ENCODE measurements around the gene GLTPD2.
"Not testable (repeated sequence)": the region's sequence is repeated elsewhere in the genome, so short reads cannot be mapped to it uniquely, and the experiment has no call there.

Gene GLTPD2

DNA sequence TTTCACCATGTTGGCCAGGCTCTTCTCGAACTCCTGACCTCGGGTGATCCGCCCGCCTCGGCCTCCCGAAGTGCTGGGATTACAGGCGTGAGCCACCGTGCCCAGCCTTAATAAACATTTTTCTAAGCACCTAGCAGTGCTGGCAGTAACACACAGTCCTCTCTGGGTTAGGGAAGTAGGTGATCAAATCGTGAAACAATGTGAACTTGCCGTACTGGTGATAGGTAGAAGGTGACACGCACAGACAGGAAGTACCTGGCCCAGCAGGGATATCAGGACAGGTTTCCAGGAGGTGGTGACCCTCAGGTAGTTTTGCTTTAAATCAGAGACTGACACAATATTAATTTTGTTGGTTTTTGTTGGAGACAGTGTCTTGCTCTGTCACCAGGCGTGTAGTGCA is 22.7 kb downstream of the GLTPD2 start:
- DNase-seq = no peak

DNA sequence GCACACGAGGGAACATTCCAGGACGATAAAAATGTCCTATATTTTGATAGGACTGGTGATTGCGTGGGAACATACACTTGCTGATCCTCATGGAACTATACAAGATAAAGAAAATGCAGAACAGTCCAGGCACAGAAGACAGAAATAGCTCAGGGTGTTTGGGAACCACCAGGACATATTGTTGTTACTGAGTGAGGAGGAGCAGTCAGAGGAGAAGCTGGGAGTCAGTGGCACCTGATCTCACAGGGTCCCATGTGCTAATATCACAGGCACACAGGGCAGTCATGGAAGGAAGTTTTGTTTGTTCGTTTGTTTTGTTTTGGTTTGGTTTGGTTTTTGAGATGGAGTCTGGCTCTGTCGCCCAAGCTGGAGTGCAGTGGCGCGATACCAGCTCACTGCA is 23.9 kb downstream of the GLTPD2 start:
- DNase-seq = no peak

DNA sequence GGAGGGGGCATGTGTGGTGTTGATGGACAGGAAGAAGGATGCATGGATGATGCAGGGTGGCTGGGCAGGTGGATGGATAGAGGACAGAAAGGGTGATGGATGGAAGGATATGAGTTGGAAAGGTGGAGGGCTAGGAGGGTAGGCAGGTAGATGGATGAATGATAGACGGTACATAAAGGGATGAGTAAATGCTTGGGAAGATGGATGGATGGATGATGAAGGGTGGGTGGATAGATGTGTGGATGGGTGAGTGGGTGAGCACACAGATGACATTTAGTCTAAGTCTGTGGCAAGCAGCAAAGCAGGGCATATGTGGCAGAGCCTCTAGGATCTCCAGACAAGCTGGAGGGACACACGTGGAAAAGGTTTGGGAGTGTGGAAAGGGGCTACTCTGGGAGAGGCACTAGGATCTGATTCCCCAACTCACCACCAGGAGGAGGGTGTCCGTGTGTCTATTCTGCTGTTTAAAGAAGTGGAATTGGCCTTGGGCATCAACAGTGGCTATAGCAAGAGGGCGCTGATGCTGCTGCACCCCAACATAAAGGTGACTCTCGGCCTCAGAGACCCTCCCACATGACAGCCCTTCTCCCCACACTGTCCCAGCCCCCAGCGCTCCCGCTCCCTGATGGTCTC is 26.4 kb downstream of the GLTPD2 start:
- no peak for DNase-seq

DNA sequence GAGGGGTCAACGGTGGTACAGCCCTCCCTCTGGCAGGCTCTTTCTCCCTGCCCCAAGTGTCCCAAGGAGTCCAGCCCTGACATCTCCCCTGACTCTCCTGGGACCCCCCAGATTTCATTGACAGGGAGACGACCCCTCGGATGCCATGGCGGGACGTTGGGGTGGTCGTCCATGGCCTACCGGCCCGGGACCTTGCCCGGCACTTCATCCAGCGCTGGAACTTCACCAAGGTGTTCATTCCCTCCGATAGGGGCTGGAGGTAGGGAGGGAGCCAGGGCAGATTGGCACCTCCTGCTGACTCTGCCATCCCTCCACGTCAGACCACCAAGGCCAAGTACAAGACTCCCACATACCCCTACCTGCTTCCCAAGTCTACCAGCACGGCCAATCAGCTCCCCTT is 28.1 kb downstream of the GLTPD2 start:
- no peak for DNase-seq

DNA sequence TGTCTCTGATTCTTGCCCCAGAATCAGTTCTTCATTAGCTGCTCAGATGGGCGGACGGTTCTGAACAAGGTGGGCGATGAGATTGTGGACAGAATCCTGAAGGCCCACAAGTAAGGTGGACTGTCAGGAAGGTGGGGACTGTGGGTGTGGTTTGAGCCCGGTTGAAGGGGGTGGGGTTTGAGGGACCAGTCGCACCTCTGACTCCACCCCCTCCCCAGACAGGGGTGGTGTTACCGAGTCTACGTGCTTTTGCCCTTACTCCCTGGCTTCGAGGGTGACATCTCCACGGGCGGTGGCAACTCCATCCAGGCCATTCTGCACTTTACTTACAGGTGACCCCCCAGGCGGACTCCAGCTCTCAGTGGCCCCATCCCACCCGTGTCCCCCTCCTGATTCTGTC is 29.5 kb downstream of the GLTPD2 start:
- no peak for DNase-seq

DNA sequence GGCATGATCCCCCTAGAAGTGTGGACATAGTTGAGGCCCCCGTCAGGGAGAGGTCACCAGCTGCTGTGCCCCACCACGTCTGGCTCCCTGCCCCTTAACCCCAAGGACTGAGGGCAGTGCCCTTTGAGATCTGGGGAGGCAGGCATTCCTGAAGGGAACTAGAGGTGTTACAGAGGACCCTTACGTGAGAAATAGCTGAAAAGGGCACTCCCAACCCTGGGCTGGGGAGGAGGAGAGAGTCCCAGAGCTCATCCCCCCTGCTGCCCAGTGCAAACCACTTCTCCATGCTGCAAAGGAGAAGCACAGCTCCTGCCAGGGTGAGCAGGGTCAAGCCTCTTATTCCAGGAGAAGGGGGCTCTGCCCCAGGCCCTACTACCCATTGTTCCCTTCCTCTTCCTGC is 34.1 kb downstream of the GLTPD2 start:
- DNase-seq = no peak

DNA sequence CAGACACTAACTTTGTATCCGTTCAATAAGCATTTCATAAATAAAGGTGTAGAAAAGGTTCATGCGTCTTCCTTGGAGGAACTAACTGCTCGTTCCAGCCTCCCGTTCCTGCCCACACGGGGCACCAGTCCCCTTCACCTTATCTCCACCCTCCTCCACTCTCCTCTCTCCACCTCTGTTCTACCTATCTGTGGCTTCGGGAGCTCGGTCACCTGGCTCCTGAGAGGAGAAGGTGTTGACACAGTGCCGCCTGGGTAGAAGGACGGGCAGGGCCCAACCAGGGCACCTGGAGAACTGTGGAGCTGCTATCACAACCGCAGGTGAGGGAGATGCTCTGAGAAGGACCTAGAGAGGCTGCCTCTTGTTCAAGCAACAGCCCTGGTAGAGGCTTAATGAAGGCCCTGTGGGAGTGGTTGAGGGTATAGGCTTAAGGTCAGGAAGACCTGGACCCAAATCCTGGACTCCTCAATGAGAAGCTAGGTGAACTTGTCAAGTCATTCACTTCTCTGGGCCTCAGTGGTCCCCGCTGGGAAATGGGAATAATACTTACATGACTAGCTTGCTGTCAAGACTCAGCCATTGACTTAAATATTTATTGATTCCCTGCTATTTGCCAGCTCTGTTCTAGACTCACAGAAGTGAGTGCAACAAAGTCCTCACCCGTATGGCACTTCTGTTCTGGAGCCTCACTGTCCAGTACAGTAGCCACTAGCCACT is 34.8 kb downstream of the GLTPD2 start:
- no peak for DNase-seq

DNA sequence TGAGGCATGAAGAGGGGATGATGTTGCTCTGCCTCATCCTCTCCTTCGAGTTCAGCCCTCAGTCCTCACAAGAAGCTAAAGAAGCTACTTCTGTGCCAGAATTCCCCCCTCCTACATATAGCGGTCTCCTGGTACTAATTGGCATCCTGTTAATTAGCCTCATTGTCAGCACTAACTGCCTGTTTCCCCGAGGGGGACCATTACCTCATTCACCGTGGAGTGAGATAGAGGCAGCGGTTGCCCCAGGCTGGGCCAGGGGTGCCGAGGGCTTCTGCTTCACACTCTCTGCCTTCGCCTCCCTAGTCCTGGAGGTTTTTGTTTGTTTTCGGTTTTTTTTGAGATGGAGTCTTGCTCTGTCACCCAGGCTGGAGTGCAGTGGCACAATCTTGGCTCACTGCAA is 38.6 kb downstream of the GLTPD2 start:
- DNase-seq = no peak

DNA sequence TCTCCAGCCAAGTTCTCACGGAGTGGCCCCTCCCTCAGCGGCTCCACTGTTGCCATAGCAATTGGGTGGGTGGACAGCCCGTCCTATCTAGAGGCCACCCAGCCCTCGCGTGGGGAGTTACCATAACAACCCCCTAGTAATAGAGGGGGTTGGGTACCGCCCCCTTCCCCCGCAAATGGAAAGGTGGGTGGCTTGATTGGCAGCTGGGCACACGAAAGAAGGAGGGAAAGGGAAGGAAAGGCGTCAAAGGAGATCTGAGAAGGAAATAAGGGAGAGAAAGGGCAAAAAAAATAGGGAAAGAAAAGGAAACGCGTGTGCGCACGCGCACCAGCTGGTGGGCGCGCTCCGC is 44.0 kb downstream of the GLTPD2 start:
- DNase-seq = not testable (repeated sequence)

DNA sequence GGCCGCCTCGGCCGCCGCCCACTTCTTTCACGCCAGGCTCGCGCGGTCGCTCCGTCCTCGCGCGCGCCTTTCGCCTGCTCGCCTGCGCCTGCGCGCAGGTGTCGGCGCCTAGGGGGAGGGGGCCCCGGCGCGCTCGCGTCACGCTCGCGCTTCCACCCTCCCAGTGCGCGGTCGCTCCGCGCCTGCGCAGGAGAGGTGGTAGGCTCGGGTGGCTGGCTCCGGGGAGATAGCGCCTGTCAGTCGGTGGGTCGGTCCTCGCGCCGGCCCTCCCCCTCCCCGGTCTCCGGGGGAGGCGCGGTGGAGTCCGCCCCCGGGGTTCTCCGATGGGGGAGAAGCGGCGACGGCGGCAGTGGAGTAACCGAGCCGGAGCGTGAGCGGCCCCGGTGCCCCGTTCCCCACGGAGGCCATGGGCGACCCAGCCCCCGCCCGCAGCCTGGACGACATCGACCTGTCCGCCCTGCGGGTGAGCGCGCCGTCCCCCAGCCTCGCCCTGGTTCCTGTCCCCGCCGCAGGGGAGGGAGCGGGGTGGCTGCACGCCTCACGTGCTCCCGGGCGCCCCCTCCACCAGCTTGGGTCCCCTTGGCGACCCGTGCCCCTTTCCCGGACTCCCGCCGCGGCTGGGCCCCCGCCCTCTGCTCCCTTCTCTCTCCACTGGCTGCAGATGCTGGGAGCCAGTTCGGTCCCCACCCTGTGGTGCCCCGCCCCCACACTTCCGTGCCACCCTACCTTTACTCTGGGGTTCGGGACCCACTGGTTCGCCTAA is 44.6 kb downstream of the GLTPD2 start, which contains the start of gene MINK1:
MINK1 (plus strand) TSS at position 163 of the 763 bp plus-strand sequence; CDS start at position 407, 244 bp downstream.
- peak; percentile 82 for DNase-seq

DNA sequence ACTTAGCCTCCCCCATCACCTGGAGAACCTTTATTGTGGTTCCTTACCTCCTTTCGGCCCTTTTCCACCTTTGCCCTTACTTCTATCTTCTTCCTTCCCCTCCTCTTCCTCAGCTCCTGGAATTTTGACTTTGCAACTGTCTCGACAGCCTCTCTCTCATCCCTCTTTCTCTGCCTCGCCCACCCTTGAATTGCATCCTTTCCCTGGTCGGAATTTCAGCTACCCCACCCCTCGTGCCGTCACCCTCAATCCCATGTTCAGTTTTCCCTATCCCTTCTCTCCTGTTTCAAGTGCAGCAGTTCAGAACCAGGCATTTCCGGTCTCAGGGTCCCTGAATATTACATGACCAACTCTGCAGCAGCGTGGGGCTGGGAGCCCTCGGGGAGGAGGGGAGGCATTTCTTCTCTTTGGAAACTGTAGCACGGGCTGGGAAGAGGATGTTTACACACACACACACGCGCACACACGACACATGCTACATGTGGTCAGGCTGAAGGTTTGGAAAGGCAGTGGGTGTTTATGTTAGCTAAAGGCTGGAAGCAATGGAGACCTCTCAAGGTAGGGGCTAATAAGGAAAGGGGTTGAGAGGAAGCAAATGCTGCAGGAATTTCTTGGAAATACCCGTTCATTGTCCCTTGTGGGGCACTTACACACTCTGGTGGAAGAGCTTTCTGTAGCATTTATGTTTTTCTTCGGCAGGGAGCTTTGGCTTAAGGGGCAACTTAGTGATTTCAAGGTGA is 45.3 kb downstream of the GLTPD2 start:
- no peak for DNase-seq

DNA sequence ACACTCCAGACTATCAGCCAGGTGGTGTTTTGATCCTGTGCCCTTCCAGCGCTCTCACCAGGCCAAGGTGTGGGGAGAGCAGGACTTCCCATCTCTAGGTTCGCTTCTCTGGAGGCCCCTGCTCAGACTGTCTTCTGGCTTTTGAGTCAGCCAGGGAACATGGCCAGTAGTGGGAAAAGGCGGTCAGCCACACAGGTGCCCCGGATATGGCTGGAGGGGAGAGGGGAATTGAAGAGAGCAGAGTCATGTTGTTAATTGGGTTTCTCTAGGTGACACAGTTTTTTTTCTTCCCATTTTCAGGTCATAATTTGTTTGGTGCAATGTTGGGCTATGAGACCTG is 45.9 kb downstream of the GLTPD2 start:
- no peak for DNase-seq

DNA sequence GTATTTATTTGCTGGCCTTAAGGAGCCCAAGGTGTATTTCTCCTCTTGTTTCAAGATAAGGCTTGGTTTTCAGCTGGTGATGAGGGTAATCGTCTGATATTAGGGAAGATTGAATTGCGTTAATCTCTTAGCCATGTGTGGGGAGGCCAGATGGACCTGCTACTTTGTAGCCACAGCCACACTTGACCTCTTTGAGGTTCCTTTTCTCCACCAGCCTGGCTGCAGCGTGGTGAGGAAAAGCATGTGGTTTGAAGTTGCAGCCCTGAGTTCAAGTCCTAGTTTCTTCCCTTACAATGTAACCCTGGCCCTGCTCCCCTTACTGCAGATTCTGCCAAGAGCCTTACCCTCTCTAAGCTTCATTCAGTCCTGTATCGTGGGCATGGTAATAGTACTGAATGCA is 47.5 kb downstream of the GLTPD2 start:
- DNase-seq = no peak

DNA sequence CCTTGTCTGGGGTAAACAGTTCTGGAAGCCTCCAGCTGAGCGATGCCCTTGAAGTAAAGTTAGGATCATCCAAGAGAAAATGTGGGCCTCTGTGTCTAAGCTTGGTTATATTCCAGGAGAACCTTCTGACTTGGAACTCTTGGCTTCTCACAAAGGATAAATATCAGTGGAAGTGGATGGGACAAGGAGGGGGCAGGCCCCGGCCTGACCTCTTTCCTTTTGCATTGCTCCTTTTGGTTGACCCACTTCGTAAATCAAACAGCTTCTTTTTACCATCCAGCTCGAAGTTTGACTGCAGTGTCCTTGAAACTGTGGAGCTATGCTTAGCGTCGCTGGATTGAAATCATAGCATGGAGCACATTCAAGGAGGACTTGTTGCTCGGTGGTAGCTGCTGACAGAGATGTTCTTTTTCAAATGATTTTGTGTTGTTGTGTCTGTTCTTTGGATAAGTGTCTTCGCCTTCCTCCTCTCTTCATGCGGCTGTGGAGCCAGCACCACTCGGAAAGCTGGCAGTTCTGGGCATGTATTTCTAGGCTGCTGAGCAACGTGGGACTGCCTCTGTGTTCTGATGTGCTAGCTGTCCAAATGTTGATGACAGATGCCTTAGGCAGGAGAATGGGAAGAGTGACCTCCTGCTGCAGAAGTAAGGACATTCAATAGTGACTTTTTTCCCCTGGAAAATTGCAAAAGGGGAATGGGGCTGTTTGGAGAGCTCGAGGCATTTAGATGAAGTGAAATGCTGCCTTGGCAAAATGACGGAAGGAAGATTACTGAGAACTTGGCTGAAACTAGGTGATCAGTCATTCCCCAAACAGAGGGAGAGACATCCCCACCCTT is 48.9 kb downstream of the GLTPD2 start:
- DNase-seq = no peak

DNA sequence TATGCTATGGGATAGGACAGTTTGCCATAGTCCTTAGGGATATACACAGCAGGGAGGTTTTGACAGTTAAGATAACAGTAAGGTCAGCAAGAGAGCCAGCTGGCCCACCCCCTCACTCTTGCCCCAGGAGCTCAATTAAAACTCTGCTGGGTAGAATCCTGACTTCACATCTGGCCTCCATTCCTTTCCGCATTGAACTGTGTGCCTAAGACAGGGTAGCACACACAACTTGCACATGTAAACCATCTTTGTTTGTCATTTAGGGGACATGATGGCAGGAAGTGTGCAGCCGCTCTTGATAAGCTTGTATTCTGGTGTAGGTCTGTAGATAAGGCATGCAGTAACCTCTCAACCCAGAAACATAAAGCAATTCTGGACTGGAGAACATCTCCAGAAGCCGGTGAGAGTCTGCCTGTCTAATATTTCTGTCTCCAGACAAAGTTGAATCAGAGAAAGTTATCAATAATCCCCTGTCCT is 49.6 kb downstream of the GLTPD2 start:
- DNase-seq = no peak

DNA sequence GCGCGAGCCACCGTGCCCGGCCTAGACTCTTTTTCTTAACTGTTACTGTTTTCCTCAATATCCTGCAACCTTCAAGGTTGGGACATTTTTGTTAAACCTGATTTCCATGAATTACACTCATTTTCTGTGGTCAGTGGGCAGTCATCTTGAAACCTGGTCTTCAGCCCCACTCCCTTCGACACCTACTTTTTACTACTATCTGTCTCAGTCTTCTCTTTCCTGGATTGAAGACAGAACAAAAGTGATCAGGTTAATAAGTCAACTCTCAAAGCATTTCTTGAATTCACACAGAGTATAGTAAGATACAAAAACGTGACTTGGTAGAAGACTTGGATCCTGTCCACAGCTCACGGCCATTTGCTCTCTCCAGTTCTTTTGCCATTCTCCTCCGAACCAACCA is 50.5 kb downstream of the GLTPD2 start:
- no peak for DNase-seq

All from T-helper 9 cell (primary cell).